SU-DHL-6 (cell line): ENCODE measurements around the gene CRYGC.

Experiments used
- H2AFZ ChIP-seq: fragments of 200-600 bp; sonication (generic); 2 replicates; pipeline ENCODE4 v1.6.1; 2014; ENCODE audit warnings: low read depth, mild to moderate bottlenecking, moderate library complexity, mixed read lengths, antibody characterized with exemption, low read length; ENCODE audit not compliant: severe bottlenecking
- H3F3A ChIP-seq: fragments of 200-600 bp; shearing (Covaris generic); 2 replicates; pipeline ENCODE4 v1.6.0; 2016; ENCODE audit warnings: antibody characterized with exemption, mild to moderate bottlenecking; ENCODE audit not compliant: insufficient read depth
- H3K27ac ChIP-seq: fragments of 200-600 bp; sonication (generic); 2 replicates; pipeline ENCODE4 v1.5.1; 2016; ENCODE audit warnings: low read depth, mild to moderate bottlenecking, low read length, moderate library complexity, mixed read lengths
- H3K27me3 ChIP-seq: fragments of 200-600 bp; sonication (generic), shearing (Covaris generic); 2 replicates; pipeline ENCODE4 v1.6.0; 2014; ENCODE audit warnings: mild to moderate bottlenecking, low read length
- H3K36me3 ChIP-seq: fragments of 200-600 bp; sonication (generic); 2 replicates; pipeline ENCODE4 v1.6.1; 2014; ENCODE audit warnings: mild to moderate bottlenecking, low read length, mixed read lengths
- H3K4me2 ChIP-seq: fragments of 300-600, 200-600 bp; shearing (Covaris generic), sonication (generic); 2 replicates; pipeline ENCODE4 v1.6.0; 2014; ENCODE audit warnings: low read length, low read depth, mild to moderate bottlenecking; ENCODE audit not compliant: poor library complexity, severe bottlenecking
- H3K4me3 ChIP-seq: fragments of 200-600 bp; sonication (generic); 2 replicates; pipeline ENCODE4 v1.5.1; 2014; ENCODE audit warnings: antibody characterized with exemption, low read length, mild to moderate bottlenecking, mixed read lengths; ENCODE audit not compliant: insufficient read depth, poor library complexity, severe bottlenecking
- H3K79me2 ChIP-seq: fragments of 200-600 bp; sonication (generic); 2 replicates; pipeline ENCODE4 v1.6.1; 2014; ENCODE audit warnings: mild to moderate bottlenecking, low read length, moderate library complexity; ENCODE audit not compliant: insufficient read depth
- H3K9ac ChIP-seq: fragments of 200-600 bp; sonication (generic); 2 replicates; pipeline ENCODE4 v1.7.0; 2014; ENCODE audit warnings: mild to moderate bottlenecking, low read length
- H3K9me2 ChIP-seq: fragments of 200-600 bp; sonication (generic); replicated peaks from 2 replicates; pipeline ENCODE4 v1.6.1; 2014; ENCODE audit warnings: low read length; ENCODE audit not compliant: insufficient read depth
- H3K9me3 ChIP-seq: fragments of 200-600 bp; sonication (generic); 2 replicates; pipeline ENCODE4 v1.6.1; 2014; ENCODE audit warnings: low read length, mixed read lengths; ENCODE audit not compliant: insufficient read depth
- H4K20me1 ChIP-seq: fragments of 200-600 bp; sonication (generic); 2 replicates; pipeline ENCODE4 v1.6.1; 2014; ENCODE audit warnings: low read depth, mild to moderate bottlenecking, antibody characterized with exemption, low read length, moderate library complexity, mixed read lengths
- CTCF ChIP-seq: fragments of 200-600 bp; sonication (generic); IDR thresholded peaks from one replicate; pipeline ENCODE4 v1.5.1; 2017; ENCODE audit warnings: antibody characterized with exemption, mild to moderate bottlenecking, low read length, moderate library complexity; ENCODE audit not compliant: insufficient read depth, poor library complexity, severe bottlenecking
- EZH2phosphoT487 ChIP-seq: fragments of 200-600 bp; sonication (generic), shearing (Covaris generic); conservative IDR thresholded peaks from 2 replicates; pipeline ENCODE4 v1.6.1; 2018; ENCODE audit warnings: mild to moderate bottlenecking, antibody characterized with exemption, low read length, moderate library complexity, mixed read lengths

Gene CRYGC

GRCh38 chr2:208148803-208149202 lies 19.2 kb upstream of the CRYGC start:
- Histone ChIP-seq H3K27ac (no peak overlapping the region), H3K4me3 (no peak overlapping the region), H4K20me1 (no peaks in the 10 kb centered on the region), H3K4me2 (no peak overlapping the region), H3K36me3 (no peaks in the 10 kb centered on the region), H3K27me3 (no peaks in the 10 kb centered on the region), H3F3A (no peaks in the 10 kb centered on the region), H3K79me2 (no peaks in the 10 kb centered on the region), H3K9ac (no peak overlapping the region), H3K9me3 (no peaks in the 10 kb centered on the region), H3K9me2 (no peaks in the 10 kb centered on the region), H2AFZ (no peak overlapping the region)
- TF ChIP-seq CTCF (no peak), EZH2phosphoT487 (no peak)

- no peak overlapping the region for H3K9ac ChIP-seq
- H3K79me2 ChIP-seq: no peaks in the 10 kb centered on the region
- H2AFZ ChIP-seq: no peak overlapping the region
- H3K4me2 ChIP-seq: no peak overlapping the region
- H3K4me3 ChIP-seq: no peak overlapping the region
- no peak for TF ChIP-seq EZH2phosphoT487
- no peak for TF ChIP-seq CTCF
- no peak overlapping the region for H3K27ac ChIP-seq
- no peaks in the 10 kb centered on the region for H4K20me1 ChIP-seq
- H3K9me3 ChIP-seq: no peaks in the 10 kb centered on the region
- H3K36me3 ChIP-seq: no peaks in the 10 kb centered on the region
- H3K9me2 ChIP-seq: no peaks in the 10 kb centered on the region
- no peaks in the 10 kb centered on the region for H3K27me3 ChIP-seq
- no peaks in the 10 kb centered on the region for H3F3A ChIP-seq
Observed at GRCh38 chr2:208147759-208148158, 18.1 kb upstream of the CRYGC start.

- Histone ChIP-seq H3K9ac (no peak overlapping the region), H3K9me3 (no peaks in the 10 kb centered on the region), H3K27me3 (no peaks in the 10 kb centered on the region), H3K9me2 (no peaks in the 10 kb centered on the region), H3K27ac (no peak overlapping the region), H2AFZ (no peak overlapping the region), H3K79me2 (no peaks in the 10 kb centered on the region), H3K4me2 (no peak overlapping the region), H4K20me1 (no peaks in the 10 kb centered on the region), H3K4me3 (no peak overlapping the region), H3F3A (no peaks in the 10 kb centered on the region), H3K36me3 (no peaks in the 10 kb centered on the region)
- TF ChIP-seq CTCF (no peak), EZH2phosphoT487 (no peak)
Observed at GRCh38 chr2:208147008-208147407, 17.4 kb upstream of the CRYGC start.

- Histone ChIP-seq H3K9me3 (no peaks in the 10 kb centered on the region), H3K4me3 (no peak within 1 kb of the TSS), H2AFZ (no peak within 1 kb of the TSS), H3K36me3 (no peaks in the 10 kb centered on the region), H3F3A (no peaks in the 10 kb centered on the region), H3K4me2 (no peak within 1 kb of the TSS), H4K20me1 (no peaks in the 10 kb centered on the region), H3K27me3 (no peaks in the 10 kb centered on the region), H3K9ac (no peak within 1 kb of the TSS), H3K27ac (no peak within 1 kb of the TSS), H3K79me2 (no peaks in the 10 kb centered on the region), H3K9me2 (no peaks in the 10 kb centered on the region)
- TF ChIP-seq CTCF (no peak), EZH2phosphoT487 (no peak)
Observed at GRCh38 chr2:208146006-208146405, 16.4 kb upstream of the CRYGC start, which contains the start of gene CRYGB. Gene CRYGB (minus strand): TSS chr2:208146158. CDS start chr2:208146120, 38 bp downstream.
